T-helper 2 cell (primary cell): ENCODE results near the gene SERAC1.

Experiments
- DNase-seq, 5 experiments: peaks; one replicate each; pipeline versions ENCODE4 v3.0.0 to v3.0.0-alpha.2; 2012 to 2022

SERAC1 gene

GRCh38 chr6:158076548-158076947, 91.5 kb downstream of the SERAC1 start:
- no peak for DNase-seq

GRCh38 chr6:158073776-158074175, 94.3 kb downstream of the SERAC1 start:
- no peak for DNase-seq

GRCh38 chr6:158072083-158072721, 95.9 kb downstream of the SERAC1 start:
- peak; percentile 12 to 72 (median 42) for DNase-seq

- no peak for DNase-seq
Measured at GRCh38 chr6:158071121-158072082, 96.7 kb downstream of the SERAC1 start.

GRCh38 chr6:158070513-158070912, 97.5 kb downstream of the SERAC1 start:
- no peak for DNase-seq

- DNase-seq: no peak
Measured at GRCh38 chr6:158069800-158070195, 98.3 kb downstream of the SERAC1 start.

- no peak for DNase-seq
Measured at GRCh38 chr6:158068893-158069799, 98.9 kb downstream of the SERAC1 start.

- DNase-seq: no peak
Measured at GRCh38 chr6:158068156-158068892, 99.7 kb downstream of the SERAC1 start.

- no peak for DNase-seq
Measured at GRCh38 chr6:158067436-158068015, 100.5 kb downstream of the SERAC1 start.

GRCh38 chr6:158066136-158066781, 101.8 kb downstream of the SERAC1 start:
- DNase-seq: no peak

- DNase-seq: no peak
Measured at GRCh38 chr6:158064725-158065251, 103.3 kb downstream of the SERAC1 start.

GRCh38 chr6:158063736-158064135, 104.3 kb downstream of the SERAC1 start:
- no peak for DNase-seq

- no peak for DNase-seq
Measured at GRCh38 chr6:158061709-158062461, 106.2 kb downstream of the SERAC1 start.

- DNase-seq: no peak
Measured at GRCh38 chr6:158061361-158061708, 106.7 kb downstream of the SERAC1 start.

- peak in 1 of 5 experiments; percentile 21 for DNase-seq
Measured at GRCh38 chr6:158060455-158061360, 107.4 kb downstream of the SERAC1 start.
